ENCODE results near the gene TMEM225.
"Not testable (repeated sequence)": the region's sequence is repeated elsewhere in the genome, so short reads cannot be mapped to it uniquely, and the experiment has no call there.

Gene TMEM225, protein sequence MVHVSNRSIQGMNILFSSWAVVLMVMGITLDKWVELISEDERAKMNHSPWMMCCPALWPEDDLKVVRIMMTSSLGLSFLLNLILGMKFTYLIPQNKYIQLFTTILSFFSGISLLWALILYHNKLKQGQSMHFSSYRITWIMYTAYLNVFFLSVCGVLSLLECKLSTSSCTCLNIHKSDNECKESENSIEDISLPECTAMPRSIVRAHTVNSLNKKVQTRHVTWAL

GRCh38 chr11:123885570-123885969, at the start of gene TMEM225:
TMEM225 (minus strand) TSS chr11:123885670; CDS start chr11:123885425, 245 bp downstream.
- DNase-seq, result no peak

- DNase-seq, result no peak
Observed at GRCh38 chr11:123924027-123924426, 38.6 kb upstream of the TMEM225 start.

- DNase-seq, result no peak
Observed at GRCh38 chr11:123920943-123921342, 35.5 kb upstream of the TMEM225 start.

DNA sequence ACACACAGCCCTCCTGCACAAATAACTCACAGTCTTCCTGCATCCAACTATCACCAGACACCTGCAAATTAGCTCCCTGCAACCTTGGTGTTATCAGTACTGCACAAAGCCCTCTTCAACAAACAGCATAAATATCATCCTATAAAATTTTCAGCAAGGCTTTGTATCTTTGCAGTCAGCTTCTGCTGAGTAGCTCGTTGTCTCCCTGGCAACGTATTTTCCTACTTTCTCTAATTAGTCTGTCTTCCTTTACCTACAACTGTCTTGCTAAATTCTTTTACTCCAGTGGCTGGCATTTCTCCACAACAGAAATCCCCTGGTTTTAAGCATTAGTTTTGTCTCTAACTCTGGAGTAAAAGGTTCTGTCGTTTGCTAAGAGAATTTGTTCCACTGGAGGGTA, 20.4 kb upstream of the TMEM225 start:
- no peak for DNase-seq

DNA sequence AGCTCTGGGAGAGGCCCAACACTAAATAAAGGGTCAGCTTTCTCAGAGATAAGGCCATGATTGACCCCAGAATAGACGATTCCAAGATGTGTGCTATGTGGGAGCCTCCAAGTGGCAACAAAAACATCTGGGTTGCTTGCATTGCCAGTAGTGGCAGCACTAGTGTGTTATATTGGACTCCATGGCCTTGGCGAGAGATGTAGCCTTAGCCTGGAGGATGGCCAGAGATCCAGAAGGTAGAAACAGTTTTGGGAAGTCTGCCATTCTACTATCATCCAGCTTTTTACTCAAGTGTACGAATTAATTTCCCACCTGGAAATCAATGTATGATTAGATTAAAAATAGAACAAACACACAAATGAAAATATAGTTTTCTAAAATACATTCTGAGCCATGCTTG, 19.5 kb upstream of the TMEM225 start:
- no peak for DNase-seq

DNA sequence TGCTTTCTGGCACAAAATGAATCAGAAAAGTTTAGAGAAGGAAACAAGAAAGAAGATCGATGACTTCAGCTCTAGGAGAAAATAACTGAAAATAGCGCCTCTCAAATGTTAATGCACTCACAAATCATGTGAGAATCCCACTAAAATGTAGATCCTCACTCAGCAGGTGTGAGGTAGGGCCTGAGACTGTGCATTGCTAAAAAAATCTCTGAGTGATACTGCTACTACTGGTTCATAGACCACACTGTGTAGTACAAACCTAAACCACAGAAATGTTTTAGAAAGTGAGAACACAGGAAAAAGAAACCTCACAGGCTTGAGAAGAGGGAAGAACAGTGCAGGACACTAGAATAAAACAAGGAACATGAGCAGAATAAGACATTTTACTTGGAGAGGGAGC, 18.5 kb upstream of the TMEM225 start:
- no peak for DNase-seq

GRCh38 chr11:123901867-123902266, 16.4 kb upstream of the TMEM225 start, which contains the start of gene OR8D4:
OR8D4 (plus strand) TSS chr11:123902167; CDS start chr11:123906432, 4,265 bp downstream.
- no peak for DNase-seq

GRCh38 chr11:123899792-123900191, 14.3 kb upstream of the TMEM225 start:
- DNase-seq, result no peak

GRCh38 chr11:123892031-123892430, 6.6 kb upstream of the TMEM225 start:
- DNase-seq, result no peak

DNA sequence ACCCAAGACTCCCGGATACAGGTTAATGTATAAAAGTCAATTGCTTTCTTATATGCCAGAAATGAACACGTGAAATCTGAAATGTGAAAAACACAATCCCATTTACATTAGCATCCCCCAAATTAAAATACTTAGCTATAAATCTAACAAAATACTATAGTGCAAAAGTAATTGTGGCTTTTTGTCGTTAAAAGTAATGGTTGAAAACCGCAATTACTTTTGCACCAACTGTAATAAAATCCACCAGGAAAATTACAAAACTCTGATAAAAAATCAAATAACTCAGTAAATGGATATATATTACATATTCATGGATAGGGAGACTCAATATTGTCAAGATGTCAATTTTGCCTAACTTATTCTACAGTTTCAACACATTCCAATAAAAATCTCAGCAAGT, 4.6 kb downstream of the TMEM225 start:
- no peak for DNase-seq

DNA sequence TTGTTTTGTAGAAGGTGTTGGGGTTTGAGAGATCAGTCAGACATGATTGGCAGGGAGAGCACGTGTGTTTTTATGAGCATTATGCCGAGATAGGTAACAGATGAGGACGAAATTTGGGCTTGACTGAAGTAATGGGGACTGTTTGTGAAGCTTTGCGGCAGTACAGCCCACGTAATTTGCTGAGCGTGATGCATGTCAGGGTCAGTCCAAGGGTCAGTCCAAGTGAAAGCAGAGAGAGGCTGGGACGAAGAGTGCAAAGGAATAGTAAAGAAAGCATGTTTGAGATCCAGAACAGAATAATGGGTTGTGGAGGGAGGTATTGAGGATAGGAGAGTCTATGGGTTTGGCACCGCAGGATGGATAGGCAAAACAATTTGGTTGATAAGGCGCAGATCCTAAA, 17.7 kb downstream of the TMEM225 start:
- not testable (repeated sequence) for DNase-seq

GRCh38 chr11:123865293-123865692, 20.2 kb downstream of the TMEM225 start:
- DNase-seq, result not testable (repeated sequence)

DNA sequence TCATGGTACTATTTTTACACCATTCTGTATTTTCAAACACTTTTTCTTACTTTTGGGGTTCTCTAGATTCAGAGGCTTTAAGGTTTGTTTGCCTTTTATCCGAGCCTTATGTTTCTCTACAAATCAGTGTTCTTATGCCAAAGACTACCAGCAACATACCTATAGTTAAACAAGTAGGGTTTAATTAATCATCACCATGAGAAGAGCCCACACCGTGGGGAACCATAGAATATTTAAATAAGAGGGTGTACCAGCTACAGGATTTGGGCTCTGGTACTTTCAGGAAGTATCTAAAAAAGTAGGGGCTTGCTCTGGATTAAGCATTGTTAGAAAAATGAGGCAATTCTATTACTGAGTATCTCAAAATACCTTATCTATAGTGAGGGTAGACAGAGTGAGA, 25.7 kb downstream of the TMEM225 start:
- DNase-seq, result no peak

DNA sequence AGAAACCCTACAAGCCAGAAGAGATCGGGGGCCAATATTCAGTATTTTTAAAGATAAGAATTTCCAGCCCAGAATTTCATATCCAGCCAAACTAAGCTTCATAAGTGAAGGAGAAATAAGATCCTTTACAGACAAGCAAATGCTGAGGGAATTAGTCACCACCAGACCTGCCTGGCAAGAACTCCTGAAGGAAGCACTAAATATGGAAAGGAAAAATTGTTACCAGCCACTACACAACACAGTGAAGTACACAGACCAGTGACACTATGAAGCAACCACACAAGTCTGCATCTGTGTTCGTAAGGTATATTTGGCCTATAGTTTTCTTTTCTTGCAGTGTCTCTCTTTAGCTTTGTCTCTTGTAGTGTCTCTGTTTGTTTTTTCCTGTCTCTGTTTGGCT, 29.0 kb downstream of the TMEM225 start:
- no peak for DNase-seq

- no peak for DNase-seq
Observed at GRCh38 chr11:123853038-123853437, 32.4 kb downstream of the TMEM225 start.

GRCh38 chr11:123852321-123852720, 33.1 kb downstream of the TMEM225 start:
- DNase-seq, result no peak

GRCh38 chr11:123851110-123851509, 34.4 kb downstream of the TMEM225 start:
- DNase-seq, result no peak

DNA sequence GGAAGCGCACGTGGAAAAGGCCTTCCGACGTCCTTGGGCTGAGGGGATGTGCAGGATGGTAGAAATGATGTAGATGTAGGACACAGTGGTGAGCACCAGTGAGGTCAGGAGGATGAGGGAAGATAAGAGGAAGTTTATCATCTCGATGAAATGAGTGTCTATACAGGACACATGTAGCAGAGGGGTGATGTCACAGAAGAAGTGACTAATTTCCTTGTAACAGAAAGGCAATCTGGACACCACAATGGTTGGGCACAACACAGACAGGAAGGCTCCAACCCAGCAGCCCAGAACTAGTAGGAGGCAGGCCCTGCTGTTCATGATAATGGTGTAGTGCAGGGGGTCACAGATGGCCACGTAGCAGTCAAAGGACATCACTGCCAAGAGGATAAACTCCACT, 44.3 kb downstream of the TMEM225 start:
- no peak for DNase-seq

GRCh38 chr11:123839131-123839530, 46.3 kb downstream of the TMEM225 start:
- no peak for DNase-seq

GRCh38 chr11:123838659-123839058, 46.8 kb downstream of the TMEM225 start:
- DNase-seq, result no peak

GRCh38 chr11:123838199-123838598, 47.3 kb downstream of the TMEM225 start:
- DNase-seq, result no peak

DNA sequence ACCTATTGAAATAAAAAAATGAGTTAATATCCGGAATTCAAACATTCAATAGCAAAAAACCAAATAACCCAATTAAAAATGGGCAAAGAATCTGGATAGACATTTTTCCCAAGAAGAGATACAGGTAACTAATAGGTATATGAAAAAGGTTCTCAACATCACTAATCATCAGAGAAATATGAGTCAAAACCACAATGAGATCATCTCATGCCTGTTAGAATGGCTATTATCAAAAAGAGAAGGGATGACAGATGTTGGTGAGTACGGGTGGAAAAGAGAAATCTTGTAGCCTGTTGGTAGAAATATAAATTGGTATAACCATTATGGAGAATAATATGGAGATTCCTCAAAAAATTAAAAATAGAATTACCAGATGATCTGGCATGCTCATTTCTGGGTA, 52.4 kb downstream of the TMEM225 start:
- no peak for DNase-seq

Data from NCI-H1930 (cell line).